Subcutaneous adipose tissue (tissue), 4 donors: ENCODE data around the gene PNPLA4. TPM values are rescaled to one million over a fixed set of nuclear protein-coding genes. Genes with fewer than 3 reads are reported as not detected.

Source experiments
- CTCF ChIP-seq: fragments of 450-650 bp; IDR thresholded peaks from one replicate; pipeline ENCODE4 v1.5.1; 2016; ENCODE audit warnings: low read depth, mild to moderate bottlenecking, control low read depth, antibody characterized with exemption, moderate library complexity
- small RNA-seq: library from RNA; depleted of rRNA; stranded (forward); fragments of <200 nt; gene quantifications from one replicate; pipeline ENCODE3, GENCODE V24; 2016
- total RNA-seq, 4 donors: library from RNA; depleted of rRNA; stranded (reverse); fragments of >200 nt; gene quantifications; one replicate each; pipeline ENCODE4 v1.1.0, GENCODE V29; 2016

The PNPLA4 gene
- total RNA-seq, 4 donors from 2014 or later = 9.8 to 41.9 (median 16.5) TPM

- no peak for TF ChIP-seq CTCF
These were observed 50.3 kb downstream of the PNPLA4 start for GRCh38 chrX:7876957-7877356.

- TF ChIP-seq CTCF = no peak
These were observed 55.2 kb downstream of the PNPLA4 start for GRCh38 chrX:7872042-7872441.

DNA sequence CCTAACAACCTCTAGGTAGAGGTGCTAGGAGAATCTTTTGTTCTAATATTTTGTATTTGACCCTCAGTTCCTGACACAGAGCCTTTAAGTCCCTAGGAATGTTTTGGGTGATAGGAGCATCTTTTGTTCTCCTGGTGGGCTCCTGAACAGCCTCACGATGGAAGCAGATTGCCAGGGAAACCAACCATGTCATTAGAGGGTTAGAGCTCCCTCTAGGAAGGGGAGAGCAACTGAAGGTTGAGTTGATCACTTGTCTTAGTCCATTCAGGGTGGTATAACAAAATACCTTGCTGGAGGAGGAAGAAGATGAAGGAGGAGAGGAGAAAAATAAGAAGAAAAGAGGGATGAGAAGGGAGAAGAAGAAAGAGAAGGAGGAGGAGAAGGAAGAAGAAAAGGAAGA lies 75.0 kb downstream of the PNPLA4 start:
- no peak for TF ChIP-seq CTCF

Small RNA genes within 50 kb of the gene (small RNA-seq; reads per million reads assigned to genes)
- gene AC005296.1 = not detected

Other genes with a start within 250 kb of the PNPLA4 start
- gene VCX, start 84.2 kb downstream of the PNPLA4 start, total RNA-seq = not detected
- gene VCX2, start 243.9 kb upstream of the PNPLA4 start, total RNA-seq = not detected